Pons (tissue), 1 donor: ENCODE results near the gene FNBP1L.
"Not testable (repeated sequence)": the region's sequence is repeated elsewhere in the genome, so short reads cannot be mapped to it uniquely, and the experiment has no call there.

Source experiments
- DNase-seq: peaks from one replicate; pipeline ENCODE4 v3.0.0-alpha.2; 2016; ENCODE audit warnings: low spot score

FNBP1L gene

GRCh38 chr1:93443454-93443853 lies 4.5 kb upstream of the FNBP1L start:
- no peak for DNase-seq

- DNase-seq: peak; percentile 31
Observed at GRCh38 chr1:93446837-93447451, 974 bp upstream of the FNBP1L start.

GRCh38 chr1:93448292-93448982 lies 519 bp downstream of the FNBP1L start:
- DNase-seq: no peak

GRCh38 chr1:93448983-93449804 lies 1.3 kb downstream of the FNBP1L start:
- no peak for DNase-seq

GRCh38 chr1:93450321-93450720 lies 2.4 kb downstream of the FNBP1L start:
- no peak for DNase-seq

- DNase-seq: no peak
Observed at GRCh38 chr1:93453911-93454310, 6.0 kb downstream of the FNBP1L start.

GRCh38 chr1:93459126-93459525 lies 11.2 kb downstream of the FNBP1L start:
- DNase-seq: no peak

- DNase-seq: no peak
Observed at GRCh38 chr1:93461236-93461635, 13.3 kb downstream of the FNBP1L start.

GRCh38 chr1:93463960-93464359 lies 16.0 kb downstream of the FNBP1L start:
- DNase-seq: no peak

GRCh38 chr1:93465371-93466082 lies 17.6 kb downstream of the FNBP1L start:
- not testable (repeated sequence) for DNase-seq

GRCh38 chr1:93467606-93468005 lies 19.7 kb downstream of the FNBP1L start:
- no peak for DNase-seq

GRCh38 chr1:93468662-93469061 lies 20.7 kb downstream of the FNBP1L start:
- no peak for DNase-seq

- DNase-seq: not testable (repeated sequence)
Observed at GRCh38 chr1:93469223-93469622, 21.3 kb downstream of the FNBP1L start.

- no peak for DNase-seq
Observed at GRCh38 chr1:93471284-93471683, 23.4 kb downstream of the FNBP1L start.

- DNase-seq: no peak
Observed at GRCh38 chr1:93471911-93472310, 24.0 kb downstream of the FNBP1L start.

GRCh38 chr1:93474321-93474720 lies 26.4 kb downstream of the FNBP1L start:
- no peak for DNase-seq

GRCh38 chr1:93475681-93476080 lies 27.8 kb downstream of the FNBP1L start:
- DNase-seq: no peak

- DNase-seq: not testable (repeated sequence)
Observed at GRCh38 chr1:93479133-93479745, 31.3 kb downstream of the FNBP1L start.

- not testable (repeated sequence) for DNase-seq
Observed at GRCh38 chr1:93481899-93482298, 34.0 kb downstream of the FNBP1L start.

- no peak for DNase-seq
Observed at GRCh38 chr1:93483200-93483599, 35.3 kb downstream of the FNBP1L start.

- DNase-seq: no peak
Observed at GRCh38 chr1:93483606-93484005, 35.7 kb downstream of the FNBP1L start.

- no peak for DNase-seq
Observed at GRCh38 chr1:93488207-93488606, 40.3 kb downstream of the FNBP1L start.
